Progenitor cell of endocrine pancreas (in vitro differentiated cells): ENCODE results near the gene CPSF4. TPM values are rescaled to one million over a fixed set of nuclear protein-coding genes. Genes with fewer than 3 reads are reported as not detected.
"Not testable (repeated sequence)": the region's sequence is repeated elsewhere in the genome, so short reads cannot be mapped to it uniquely, and the experiment has no call there.

ENCODE experiments used
- DNase-seq: peaks from one replicate; pipeline ENCODE4 v3.0.0; 2021; ENCODE audit warnings: low spot score; ENCODE audit not compliant: unreplicated experiment
- H3K27ac Mint-ChIP-seq: 2 replicates; pipeline ENCODE4 v1.8.0; 2021; ENCODE audit warnings: mild to moderate bottlenecking, moderate library complexity, mixed read lengths
- H3K27me3 Mint-ChIP-seq: 2 replicates; pipeline ENCODE4 v1.8.0; 2021; ENCODE audit warnings: mixed read lengths
- H3K36me3 Mint-ChIP-seq: 2 replicates; pipeline ENCODE4 v1.8.0; 2022; ENCODE audit warnings: mixed read lengths; ENCODE audit not compliant: insufficient read depth
- H3K4me1 Mint-ChIP-seq: 2 replicates; pipeline ENCODE4 v1.8.0; 2021; ENCODE audit warnings: low read depth, mixed read lengths
- H3K4me3 Mint-ChIP-seq: 2 replicates; pipeline ENCODE4 v1.8.0; 2021; ENCODE audit warnings: low read depth, mild to moderate bottlenecking, moderate library complexity, mixed read lengths
- H3K9me3 Mint-ChIP-seq: 2 replicates; pipeline ENCODE4 v1.8.0; 2021; ENCODE audit warnings: low read depth, mixed read lengths
- CTCF ChIP-seq: fragments of 200-600 bp; sonication (generic); IDR thresholded peaks from one replicate; pipeline ENCODE4 v1.5.0; 2021; ENCODE audit warnings: antibody characterized with exemption, mild to moderate bottlenecking; ENCODE audit not compliant: unreplicated experiment
- total RNA-seq: library from RNA; stranded (reverse); gene quantifications from 2 replicates; pipeline ENCODE4 v1.2.1, GENCODE V29; 2021

Gene CPSF4
- total RNA-seq, 1 donor from 2014 or later, result 77.4 TPM

- peak overlapping the region; percentile 93 for H3K4me3 Mint-ChIP-seq
- no peaks in the 10 kb centered on the region for H3K9me3 Mint-ChIP-seq
- DNase-seq, result no peak
- TF ChIP-seq CTCF, result no peak
- H3K36me3 Mint-ChIP-seq, result peaks cover 15% of the 10 kb centered on the region
- H3K4me1 Mint-ChIP-seq, result peaks cover 27% of the 10 kb centered on the region
- H3K27me3 Mint-ChIP-seq, result no peaks in the 10 kb centered on the region
- H3K27ac Mint-ChIP-seq, result peak overlapping the region; percentile 100
Observed at GRCh38 chr7:99409192-99409572, 29.6 kb upstream of the CPSF4 start.

GRCh38 chr7:99409806-99410205 lies 28.9 kb upstream of the CPSF4 start:
- H3K9me3 Mint-ChIP-seq, result no peaks in the 10 kb centered on the region
- H3K4me1 Mint-ChIP-seq, result peaks cover 27% of the 10 kb centered on the region
- no peaks in the 10 kb centered on the region for H3K27me3 Mint-ChIP-seq
- H3K36me3 Mint-ChIP-seq, result peaks cover 16% of the 10 kb centered on the region
- H3K27ac Mint-ChIP-seq, result peak overlapping the region; percentile 100
- DNase-seq, result no peak
- peak overlapping the region; percentile 93 for H3K4me3 Mint-ChIP-seq
- TF ChIP-seq CTCF, result no peak

GRCh38 chr7:99410635-99411034 lies 28.1 kb upstream of the CPSF4 start:
- Mint-ChIP-seq H3K9me3 (no peaks in the 10 kb centered on the region), H3K36me3 (peaks cover 21% of the 10 kb centered on the region), H3K27ac (peak overlapping the region; percentile 44), H3K4me1 (peaks cover 27% of the 10 kb centered on the region), H3K27me3 (no peaks in the 10 kb centered on the region), H3K4me3 (peak overlapping the region; percentile 93)
- TF ChIP-seq CTCF, result no peak
- DNase-seq, result no peak

GRCh38 chr7:99415513-99416127 lies 23.1 kb upstream of the CPSF4 start:
- not testable (repeated sequence) for H3K4me1 Mint-ChIP-seq, H3K4me3 Mint-ChIP-seq, H3K27ac Mint-ChIP-seq, DNase-seq, H3K27me3 Mint-ChIP-seq, H3K9me3 Mint-ChIP-seq
- H3K36me3 Mint-ChIP-seq, result peaks cover 32% of the 10 kb centered on the region
- peak; percentile 62 for TF ChIP-seq CTCF

- Mint-ChIP-seq H3K27me3 (no peaks in the 10 kb centered on the region), H3K36me3 (peaks cover 25% of the 10 kb centered on the region), H3K27ac (no peak overlapping the region), H3K9me3 (no peaks in the 10 kb centered on the region), H3K4me3 (no peak overlapping the region), H3K4me1 (no peaks in the 10 kb centered on the region)
- no peak for TF ChIP-seq CTCF
- no peak for DNase-seq
Observed at GRCh38 chr7:99418260-99418659, 20.5 kb upstream of the CPSF4 start.
